GM12878 (cell line): ENCODE data around the gene OTUD5. TPM values are rescaled to one million over a fixed set of nuclear protein-coding genes. Genes with fewer than 3 reads are reported as not detected.

ENCODE experiments used
- ATAC-seq: fragments of 200-7000 bp; cut with Tn5 transposase; 3 replicates; pipeline ENCODE4 v1.9.1; 2020; ENCODE audit warnings: mild to moderate bottlenecking, moderate library complexity
- BruUV-seq: library from RNA; stranded (reverse); fragments of 400-500 nt; replicated peaks from 2 replicates; lab custom pipeline; 2021; lab: Mats Ljungman, UMichigan
- CTCF ChIA-PET: fragments of 300-600 bp; sonication (Branson Sonifier 250); formaldehyde crosslinking; extraction: SDS; loops from one replicate; lab custom pipeline; 2021; ENCODE audit warnings: inconsistent platforms; lab: Yijun Ruan, JAX
- POLR2A ChIA-PET: fragments of 350-600 bp; formaldehyde crosslinking; extraction: SDS; loops from one replicate; lab custom pipeline; 2021; ENCODE audit warnings: inconsistent platforms; lab: Charles Lee
- RAD21 ChIA-PET: fragments of 300-600 bp; sonication (Branson Sonifier 250); formaldehyde crosslinking; loops from one replicate; lab custom pipeline; 2023; ENCODE audit warnings: antibody characterized with exemption; ENCODE audit not compliant: unreplicated experiment; lab: Charles Lee
- SMC1A ChIA-PET: fragments of 300-600 bp; sonication (Branson Sonifier 250); formaldehyde crosslinking; loops from one replicate; lab custom pipeline; 2023; ENCODE audit not compliant: unreplicated experiment, uncharacterized antibody; lab: Charles Lee
- DNase-seq: peaks from one replicate; pipeline ENCODE4 v3.0.0-alpha.2; 2011; ENCODE audit warnings: low read depth, low spot score
- FAIRE-seq: peaks from 3 replicates; lab custom pipeline; 2011; peaks lifted over from hg19 to GRCh38; lab: Jason Lieb, UNC
- H2AFZ ChIP-seq: 2 replicates; pipeline ENCODE4 v1.6.0; 2011; ENCODE audit warnings: low read depth, low read length, control low read depth; ENCODE audit not compliant: control insufficient read depth
- H3K27ac ChIP-seq: 2 replicates; pipeline ENCODE4 v1.5.1; 2011; ENCODE audit warnings: control low read depth; ENCODE audit not compliant: control insufficient read depth, insufficient read depth
- H3K27me3 ChIP-seq, 2 experiments: replicated peaks in 1 of 2; 2 replicates each; pipeline versions ENCODE4 v1.6.0 to v1.6.1; 2011; ENCODE audit warnings: low read length in 1 of 2; ENCODE audit not compliant: control insufficient read depth in 2 of 2, insufficient read depth in 2 of 2
- H3K36me3 ChIP-seq, 2 experiments: 2 replicates each; pipeline ENCODE4 v1.5.1; 2011; ENCODE audit warnings: low read length in 1 of 2; ENCODE audit not compliant: control insufficient read depth in 2 of 2, insufficient read depth in 2 of 2
- H3K4me1 ChIP-seq: 2 replicates; pipeline ENCODE4 v1.6.1; 2011; ENCODE audit warnings: mild to moderate bottlenecking, low read length, moderate library complexity, mixed read lengths; ENCODE audit not compliant: control insufficient read depth, insufficient read depth
- H3K4me2 ChIP-seq: 2 replicates; pipeline ENCODE4 v1.6.0; 2011; ENCODE audit warnings: control low read depth; ENCODE audit not compliant: control insufficient read depth, insufficient read depth
- H3K4me3 ChIP-seq: fragments of 200-600 bp; sonication (generic); 2 replicates; pipeline ENCODE4 v1.5.1; 2016
- H3K79me2 ChIP-seq: 2 replicates; pipeline ENCODE4 v1.6.0; 2011; ENCODE audit warnings: low read length; ENCODE audit not compliant: control insufficient read depth, insufficient read depth
- H3K9ac ChIP-seq: 2 replicates; pipeline ENCODE4 v1.8.0; 2011; ENCODE audit warnings: low read length, control low read depth, mixed read lengths; ENCODE audit not compliant: control insufficient read depth, insufficient read depth
- H3K9me3 ChIP-seq: replicated peaks from 3 replicates; pipeline ENCODE4 v1.5.1; 2011; ENCODE audit warnings: mild to moderate bottlenecking, low read length; ENCODE audit not compliant: control insufficient read depth, insufficient read depth
- H4K20me1 ChIP-seq: 2 replicates; pipeline ENCODE4 v1.6.0; 2011; ENCODE audit not compliant: control insufficient read depth, insufficient read depth
- CHD2 ChIP-seq: IDR thresholded peaks from 2 replicates; pipeline ENCODE4 v1.6.1; 2011; ENCODE audit warnings: low read depth, low read length, improper control_type of control experiment, borderline replicate concordance
- ZNF384 ChIP-seq: IDR thresholded peaks from 2 replicates; pipeline ENCODE4 v1.6.1; 2012; ENCODE audit warnings: low read depth, mild to moderate bottlenecking, low read length, improper control_type of control experiment, borderline replicate concordance
- WGBS: methylation state at CpG from one replicate; pipeline ENCODE4 v1.1.6; 2016; ENCODE audit warnings: low lambda C conversion rate; ENCODE audit not compliant: insufficient replicate concordance, insufficient coverage; ENCODE audit errors: missing lambda C conversion rate; 5-methylcytosine and 5-hydroxymethylcytosine counted together
- in situ Hi-C: fragments of 300-500 bp; cut with MboI; formaldehyde crosslinking; loops from 9 replicates; pipeline ENCODE4 v1.14.3; 2018; ENCODE audit warnings: mixed read lengths
- intact Hi-C: fragments of 100-400 bp; cut with micrococcal nuclease; formaldehyde crosslinking; loops from one replicate; pipeline ENCODE4 v1.14.2; 2022; ENCODE audit not compliant: unreplicated experiment
- polyA plus RNA-seq, 11 experiments: library from polyadenylated mRNA; depleted of rRNA in 4 of 11; unstranded in 6 of 11; stranded (reverse) in 5 of 11; fragments of >200 nt; fragmentation: Nextera tagmentation in 4 of 11; fragmentation: Illumina TruSeq in 1 of 11; extraction: Ambion mirVana in 4 of 11; extraction: Trizol in 1 of 11; gene quantifications; 1 replicate in 1 of 11; 2 replicates in 10 of 11; pipeline versions ENCODE4 v1.2.1 to v1.2.3, GENCODE V29; 2011 to 2016; ENCODE audit warnings: inconsistent platforms in 2 of 11, missing spikeins in 2 of 11, low read depth in 1 of 11
- total RNA-seq, 4 experiments: library from RNA; depleted of rRNA in 3 of 4; stranded (reverse); fragments of >200 nt in 3 of 4; fragmentation: Illumina TruSeq in 1 of 4; extraction: Trizol in 1 of 4; gene quantifications; 2 replicates each; pipeline versions ENCODE4 v1.2.1 to v1.2.3, GENCODE V29; 2013 to 2021

OTUD5 gene
- total and polyA plus RNA-seq, 10 of the 15 experiments (the other 5 are each of a cell fraction or from before 2014, with no cell fraction given): 2.0 to 50.3 (median 22.7) TPM

DNA sequence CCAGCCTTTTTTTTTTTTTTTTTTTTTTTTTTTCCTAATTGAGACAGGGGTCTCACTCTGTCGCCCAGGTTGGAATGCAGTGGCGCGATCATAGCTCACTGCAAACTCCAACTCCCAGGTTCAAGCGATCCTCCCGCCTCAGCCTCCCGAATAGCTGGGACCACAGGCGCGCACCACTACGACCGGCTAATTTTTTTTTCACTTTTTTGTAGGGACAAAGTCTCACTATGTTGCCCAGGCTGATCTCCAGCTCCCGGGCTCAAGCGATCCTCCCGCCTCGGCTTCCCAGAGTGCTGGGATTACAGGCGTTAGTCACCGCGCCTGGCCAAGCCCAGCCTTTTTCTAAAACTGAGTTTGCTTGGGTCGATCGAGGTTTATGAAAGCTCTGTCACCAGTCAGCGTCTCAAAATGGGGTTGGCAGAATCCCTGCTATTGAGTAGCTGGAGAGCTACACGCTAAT lies 1.3 kb upstream of the OTUD5 start:
- H3K4me3 ChIP-seq: peak overlapping the region; percentile 75
- WGBS: 44% methylated on average over 18 of the region's 21 CpGs
- BruUV-seq: no TSS peak
- intact Hi-C loops: loop anchor here (1.0 to 5.0 kb wide), 4 partner anchors 41 to 156 kb away; partner anchors contain the start of genes GRIPAP1, HDAC6, PIM2 and TFE3
- TF ChIP-seq CHD2 (no peak), ZNF384 (peak; percentile 92)
- TF ChIP-seq, all 136 proteins: peak for 1
- Histone ChIP-seq H3K27me3 (no peaks in the 10 kb centered on the region), H2AFZ (peak overlapping the region; percentile 24; the same call in 1 of the 2 replicates), H4K20me1 (no peaks in the 10 kb centered on the region), H3K27ac (peak overlapping the region; percentile 70), H3K36me3 (no peaks in the 10 kb centered on the region), H3K79me2 (peaks cover 31% of the 10 kb centered on the region), H3K9me3 (no peaks in the 10 kb centered on the region; the same call in 2 of the 3 replicates), H3K9ac (peak overlapping the region; percentile 72), H3K4me2 (peak overlapping the region; percentile 73), H3K4me1 (peaks cover 11% of the 10 kb centered on the region)
- no peak for DNase-seq
- RAD21 ChIA-PET: interaction anchor here (0.8 to 2.5 kb wide), 6 partner anchors 10 to 274 kb away, joined by 3 to 13 read pairs (median 4); partner anchors contain the start of genes GRIPAP1 and TFE3
- no peak for FAIRE-seq
- ATAC-seq: no peak
- POLR2A ChIA-PET: interaction anchor here (0.6 to 2.2 kb wide), 12 partner anchors 16 to 1308 kb away, joined by 4 to 23 read pairs (median 8); partner anchors contain the start of genes ELK1, GRIPAP1, HDAC6 and PQBP1
- CTCF ChIA-PET: interaction anchor here (0.9 to 1.7 kb wide), 4 partner anchors 12 to 85 kb away, joined by 4 to 7 read pairs (median 5); partner anchors contain the start of gene TFE3
- in situ Hi-C loops: no loop called here
- SMC1A ChIA-PET: interaction anchor here (1.0 to 2.8 kb wide), 2 partner anchors 22 to 44 kb away, joined by 3 to 7 read pairs; partner anchors contain the start of gene GRIPAP1
